Right atrium auricular region (tissue), 2 donors: ENCODE data around the gene METTL6. TPM values are rescaled to one million over a fixed set of nuclear protein-coding genes. Genes with fewer than 3 reads are reported as not detected.

Experiments used
- DNase-seq: peaks from one replicate; pipeline ENCODE4 v3.0.0-alpha.2; 2019; ENCODE audit warnings: low spot score
- H3K27ac ChIP-seq, 2 donors: fragments of 200-600 bp; sonication (generic); 1 replicate in 1 of 2; 2 replicates in 1 of 2; pipeline ENCODE4 v1.5.1; 2016 to 2019
- H3K27me3 ChIP-seq, 2 donors: fragments of 200-600 bp; sonication (generic); one replicate each; pipeline versions ENCODE4 v1.5.1 to v1.6.0; 2017 to 2019
- H3K36me3 ChIP-seq: fragments of 200-600 bp; sonication (generic); one replicate; pipeline ENCODE4 v1.5.1; 2016
- H3K4me1 ChIP-seq, 2 donors: fragments of 200-600 bp; sonication (generic); one replicate each; pipeline versions ENCODE4 v1.5.1 to v1.6.0; 2017 to 2019
- H3K4me3 ChIP-seq, 2 donors: fragments of 200-600 bp; sonication (generic); 1 replicate in 1 of 2; 2 replicates in 1 of 2; pipeline ENCODE4 v1.5.1; 2017 to 2019; ENCODE audit warnings: mild to moderate bottlenecking in 1 of 2, moderate library complexity in 1 of 2
- H3K9me3 ChIP-seq, 2 donors: fragments of 200-600 bp; sonication (generic); one replicate each; pipeline ENCODE4 v1.5.1; 2019
- total RNA-seq, 2 donors: library from RNA; depleted of rRNA; stranded (reverse); fragments of >200 nt; gene quantifications; one replicate each; pipeline ENCODE4 v1.1.0, GENCODE V29; 2016
- TF ChIP-seq, protein P1 (sequence below), 2 donors: fragments of 200-600 bp; sonication (generic); IDR thresholded peaks; one replicate each; pipeline ENCODE4 v1.5.1; 2019; ENCODE audit warnings: antibody characterized with exemption in 2 of 2

METTL6 gene
- total RNA-seq, 2 donors from 2014 or later = 6.3 to 7.8 TPM

DNA sequence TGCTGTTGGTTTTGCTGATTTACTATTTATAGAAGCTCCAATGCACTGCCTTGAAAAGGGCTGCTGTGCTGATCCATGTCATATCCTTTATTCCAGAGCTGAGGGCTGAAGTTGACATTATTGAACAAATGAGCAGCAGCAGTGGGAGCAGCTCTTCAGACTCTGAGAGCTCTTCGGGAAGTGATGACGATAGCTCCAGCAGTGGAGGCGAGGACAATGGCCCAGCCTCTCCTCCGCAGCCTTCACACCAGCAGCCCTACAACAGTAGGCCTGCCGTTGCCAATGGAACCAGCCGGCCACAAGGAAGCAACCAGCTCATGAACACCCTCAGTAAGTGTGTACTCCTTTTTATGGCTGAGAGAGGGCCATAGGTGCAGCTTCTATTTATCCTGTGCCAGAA lies 8.9 kb upstream of the METTL6 start:
- Histone ChIP-seq H3K9me3 (no peaks in the 10 kb centered on the region), H3K27me3 (no peaks in the 10 kb centered on the region), H3K27ac (no peak overlapping the region), H3K36me3 (peaks cover 66% of the 10 kb centered on the region), H3K4me1 (peaks cover 0 to 6% of the 10 kb centered on the region in 2 donors), H3K4me3 (no peak overlapping the region)
- TF ChIP-seq, protein P1, sequence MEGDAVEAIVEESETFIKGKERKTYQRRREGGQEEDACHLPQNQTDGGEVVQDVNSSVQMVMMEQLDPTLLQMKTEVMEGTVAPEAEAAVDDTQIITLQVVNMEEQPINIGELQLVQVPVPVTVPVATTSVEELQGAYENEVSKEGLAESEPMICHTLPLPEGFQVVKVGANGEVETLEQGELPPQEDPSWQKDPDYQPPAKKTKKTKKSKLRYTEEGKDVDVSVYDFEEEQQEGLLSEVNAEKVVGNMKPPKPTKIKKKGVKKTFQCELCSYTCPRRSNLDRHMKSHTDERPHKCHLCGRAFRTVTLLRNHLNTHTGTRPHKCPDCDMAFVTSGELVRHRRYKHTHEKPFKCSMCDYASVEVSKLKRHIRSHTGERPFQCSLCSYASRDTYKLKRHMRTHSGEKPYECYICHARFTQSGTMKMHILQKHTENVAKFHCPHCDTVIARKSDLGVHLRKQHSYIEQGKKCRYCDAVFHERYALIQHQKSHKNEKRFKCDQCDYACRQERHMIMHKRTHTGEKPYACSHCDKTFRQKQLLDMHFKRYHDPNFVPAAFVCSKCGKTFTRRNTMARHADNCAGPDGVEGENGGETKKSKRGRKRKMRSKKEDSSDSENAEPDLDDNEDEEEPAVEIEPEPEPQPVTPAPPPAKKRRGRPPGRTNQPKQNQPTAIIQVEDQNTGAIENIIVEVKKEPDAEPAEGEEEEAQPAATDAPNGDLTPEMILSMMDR (IDR thresholded peaks at IDR 0.05) = no peak
- DNase-seq = no peak

DNA sequence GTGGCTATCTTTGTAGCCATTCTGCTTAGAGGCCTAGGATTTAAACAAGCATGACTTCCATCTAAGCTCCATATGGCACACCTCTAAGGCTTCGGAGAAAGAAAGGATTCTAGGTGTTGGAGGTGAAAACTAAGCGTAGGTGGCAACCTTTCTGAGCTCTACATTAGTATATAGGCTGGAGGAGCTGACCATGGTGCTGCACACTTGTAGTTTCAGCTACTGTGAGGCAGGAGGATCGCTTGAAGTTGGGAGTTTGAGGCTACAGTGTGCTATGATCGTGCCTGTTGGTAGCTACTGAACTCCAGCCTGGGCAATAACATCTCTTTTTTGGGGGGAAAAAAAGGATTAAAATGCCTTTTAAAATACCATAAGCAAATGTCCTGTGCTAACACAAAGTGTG lies 7.4 kb upstream of the METTL6 start:
- Histone ChIP-seq H3K4me3 (no peak overlapping the region), H3K27ac (no peak overlapping the region), H3K4me1 (no peaks in the 10 kb centered on the region), H3K27me3 (no peaks in the 10 kb centered on the region), H3K9me3 (no peaks in the 10 kb centered on the region), H3K36me3 (peaks cover 61% of the 10 kb centered on the region)
- DNase-seq = no peak
- TF ChIP-seq, protein P1 (IDR thresholded peaks at IDR 0.05) = no peak

DNA sequence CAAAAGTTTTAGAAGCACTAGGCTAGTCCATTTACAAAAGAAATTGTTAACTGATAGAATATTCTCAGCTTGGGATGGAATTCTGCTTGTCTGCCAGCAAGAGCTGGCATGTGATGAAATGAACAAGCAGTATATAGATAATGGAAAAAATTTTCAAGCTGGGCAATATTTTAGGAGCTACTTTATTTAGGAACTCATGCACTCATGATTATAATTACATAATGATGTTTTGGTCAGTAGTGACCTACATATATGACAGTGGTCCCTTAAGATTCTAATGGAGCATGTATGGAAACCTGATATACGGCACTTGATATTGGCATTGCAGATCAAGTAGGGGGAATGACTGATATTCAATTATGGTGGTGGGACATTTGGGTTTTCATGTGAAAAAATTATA lies 6.2 kb upstream of the METTL6 start:
- no peak overlapping the region for H3K27ac ChIP-seq
- no peak overlapping the region for H3K4me3 ChIP-seq
- DNase-seq = no peak
- peaks cover 51% of the 10 kb centered on the region for H3K36me3 ChIP-seq
- TF ChIP-seq, protein P1 (IDR thresholded peaks at IDR 0.05) = no peak
- peaks cover 0 to 12% of the 10 kb centered on the region in 2 donors for H3K4me1 ChIP-seq
- no peaks in the 10 kb centered on the region for H3K27me3 ChIP-seq
- no peaks in the 10 kb centered on the region for H3K9me3 ChIP-seq

DNA sequence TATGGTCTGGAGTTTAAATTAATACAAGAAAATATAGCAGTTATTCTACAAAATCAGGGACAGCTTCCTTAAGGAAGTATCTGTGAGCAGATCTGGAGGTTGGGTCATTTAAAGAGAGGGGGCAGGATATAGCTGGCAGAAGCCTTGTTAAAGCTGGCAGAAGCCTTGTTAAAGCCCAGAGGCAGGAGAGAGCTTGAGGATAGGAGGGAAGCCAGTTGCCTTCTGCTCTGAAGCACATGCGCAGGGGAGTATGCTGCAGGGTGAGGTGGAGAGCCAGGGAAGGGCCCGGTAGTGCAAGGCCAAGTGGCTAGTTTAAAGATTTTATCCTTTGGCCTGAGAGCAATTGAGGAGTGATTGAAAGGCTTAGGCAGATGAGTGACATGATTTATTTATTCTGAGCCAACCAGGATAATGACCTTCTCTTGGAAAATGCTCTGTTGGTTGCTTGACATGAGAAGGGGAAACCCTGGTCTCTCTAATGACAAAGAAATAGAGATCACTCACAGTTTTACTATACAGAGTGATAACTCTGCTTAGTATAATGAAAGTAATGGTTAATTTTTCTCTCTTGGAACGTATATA lies 4.0 kb upstream of the METTL6 start:
- peaks cover 31% of the 10 kb centered on the region for H3K36me3 ChIP-seq
- no peak for DNase-seq
- H3K27ac ChIP-seq = no peak overlapping the region
- H3K27me3 ChIP-seq = no peaks in the 10 kb centered on the region
- TF ChIP-seq, protein P1 (IDR thresholded peaks at IDR 0.05) = no peak
- H3K4me3 ChIP-seq = no peak overlapping the region
- peaks cover 0 to 23% of the 10 kb centered on the region in 2 donors for H3K4me1 ChIP-seq
- H3K9me3 ChIP-seq = no peaks in the 10 kb centered on the region

DNA sequence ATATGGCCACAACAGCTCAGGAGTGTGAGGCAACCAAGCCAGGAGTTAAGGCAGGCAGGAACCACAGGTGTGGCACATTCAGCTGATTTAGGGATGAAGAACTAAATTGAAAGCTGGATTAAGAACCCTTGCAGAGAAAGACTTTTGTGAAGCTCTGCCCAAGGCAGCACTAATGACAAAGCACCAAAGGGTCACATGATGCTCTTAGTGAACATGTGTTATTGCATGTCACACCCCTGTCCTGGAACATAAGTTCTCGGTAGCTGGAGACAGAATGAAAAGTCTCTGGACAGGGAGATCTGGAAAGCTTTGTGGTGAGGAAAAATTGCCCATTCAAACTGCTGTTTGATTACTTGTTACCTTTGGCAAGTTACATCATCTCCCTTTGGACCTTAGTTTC lies 3.3 kb upstream of the METTL6 start:
- H3K9me3 ChIP-seq = no peaks in the 10 kb centered on the region
- H3K27ac ChIP-seq = no peak overlapping the region
- H3K36me3 ChIP-seq = peaks cover 24% of the 10 kb centered on the region
- no peak overlapping the region for H3K4me3 ChIP-seq
- no peaks in the 10 kb centered on the region for H3K27me3 ChIP-seq
- peaks cover 0 to 27% of the 10 kb centered on the region in 2 donors for H3K4me1 ChIP-seq
- TF ChIP-seq, protein P1 (IDR thresholded peaks at IDR 0.05) = no peak
- no peak for DNase-seq

DNA sequence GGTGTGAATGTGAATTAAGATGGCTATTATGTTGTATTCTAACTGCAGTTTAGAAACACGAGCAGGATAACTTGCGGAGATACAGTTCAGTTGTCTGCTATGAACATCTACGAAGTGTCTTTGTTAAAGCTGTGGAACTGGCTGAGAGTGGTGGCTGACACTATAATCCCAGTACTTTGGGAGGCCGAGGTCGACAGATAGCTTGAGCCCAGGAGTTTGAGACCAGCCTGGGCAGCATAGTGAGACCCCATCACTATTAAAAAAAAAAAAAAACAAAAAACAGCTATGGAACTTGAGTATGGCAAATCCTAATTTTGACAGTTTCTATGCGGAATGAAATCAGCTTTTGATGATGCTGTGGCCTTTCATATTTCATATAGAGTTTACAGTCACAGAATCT lies 1.7 kb upstream of the METTL6 start:
- H3K9me3 ChIP-seq = no peaks in the 10 kb centered on the region
- H3K4me1 ChIP-seq = peaks cover 0 to 29% of the 10 kb centered on the region in 2 donors
- H3K4me3 ChIP-seq = peak overlapping the region in 1 of 2 donors; percentile 96
- no peak for DNase-seq
- H3K27me3 ChIP-seq = no peaks in the 10 kb centered on the region
- TF ChIP-seq, protein P1 (IDR thresholded peaks at IDR 0.05) = no peak
- H3K36me3 ChIP-seq = peaks cover 15% of the 10 kb centered on the region
- H3K27ac ChIP-seq = no peak overlapping the region
